Glomerular endothelial cell (primary cell): Measurements from ENCODE around the gene DSG1. TPM values are rescaled to one million over a fixed set of nuclear protein-coding genes. Genes with fewer than 3 reads are reported as not detected.
"Not testable (repeated sequence)": the region's sequence is repeated elsewhere in the genome, so short reads cannot be mapped to it uniquely, and the experiment has no call there.

Source experiments
- DNase-seq: peaks from one replicate; pipeline ENCODE4 v3.0.0-alpha.2; 2011; ENCODE audit warnings: low read depth, low spot score; ENCODE audit errors: extremely low read depth
- total RNA-seq: library from RNA; depleted of rRNA; stranded (reverse); fragments of >200 nt; gene quantifications from 2 replicates; pipeline ENCODE4 v1.2.3, GENCODE V29; 2015

Gene DSG1
- total RNA-seq, 1 donor from 2014 or later, result not detected

DNA sequence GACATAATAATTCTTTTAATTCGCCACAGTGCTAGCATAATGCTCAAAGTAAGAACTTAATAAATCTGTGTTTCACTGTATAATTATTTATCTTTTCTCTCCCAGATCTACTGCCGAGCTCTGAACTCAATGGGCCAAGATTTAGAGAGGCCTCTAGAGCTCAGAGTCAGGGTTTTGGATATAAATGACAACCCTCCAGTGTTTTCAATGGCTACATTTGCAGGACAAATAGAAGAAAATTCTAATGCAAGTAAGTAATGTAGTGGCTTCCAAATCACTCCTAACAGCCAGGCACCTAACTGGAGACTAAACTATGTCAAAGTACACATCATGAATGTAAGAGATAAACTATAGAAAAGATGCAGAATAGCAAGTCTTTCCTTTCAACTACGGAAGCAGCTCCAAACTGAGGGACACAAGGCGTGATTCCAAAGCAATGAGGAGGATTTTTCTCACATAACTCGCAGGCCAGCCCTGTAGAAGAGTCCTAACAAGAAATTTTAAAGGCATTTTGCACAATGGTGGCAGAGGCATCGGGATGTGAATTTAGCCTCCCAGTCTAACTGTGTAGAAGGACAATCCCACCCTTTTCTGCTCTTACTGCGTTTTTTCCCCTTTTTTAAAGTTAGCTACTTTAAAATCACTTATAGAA, 12.0 kb downstream of the DSG1 start:
- no peak for DNase-seq

DNA sequence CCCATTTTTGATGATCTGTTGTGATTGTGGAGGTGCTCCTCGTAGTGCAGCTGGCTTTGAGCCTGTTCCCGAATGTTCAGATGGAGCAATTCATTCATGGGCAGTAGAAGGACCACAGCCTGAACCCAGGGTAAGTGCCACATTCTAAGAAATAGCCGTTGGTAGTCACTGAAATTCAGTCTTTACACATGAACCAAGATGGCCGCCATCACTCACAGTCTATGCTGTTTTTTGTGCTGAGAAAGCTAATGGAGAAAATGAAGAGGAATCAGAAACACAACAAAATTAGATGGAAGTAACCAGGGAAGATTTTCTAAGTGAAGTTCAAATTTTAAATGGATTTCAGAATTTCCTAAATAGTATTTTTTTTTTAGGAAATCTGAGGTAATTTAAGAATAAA, 25.5 kb downstream of the DSG1 start:
- DNase-seq, result no peak

DNA sequence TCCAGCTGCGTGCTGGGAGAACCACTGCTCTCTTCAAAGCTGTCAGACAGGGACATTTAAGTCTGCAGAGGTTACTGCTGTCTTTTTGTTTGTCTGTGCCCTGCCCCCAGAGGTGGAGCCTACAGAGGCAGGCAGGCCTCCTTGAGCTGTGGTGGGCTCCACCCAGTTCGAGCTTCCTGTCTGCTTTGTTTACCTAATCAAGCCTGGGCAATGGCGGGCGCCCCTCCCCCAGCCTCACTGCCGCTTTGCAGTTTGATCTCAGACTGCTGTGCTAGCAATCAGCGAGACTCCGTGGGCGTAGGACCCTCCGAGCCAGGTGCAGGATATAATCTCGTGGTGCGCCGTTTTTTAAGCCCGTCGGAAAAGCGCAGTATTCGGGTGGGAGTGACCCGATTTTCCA, 35.4 kb downstream of the DSG1 start:
- DNase-seq, result not testable (repeated sequence)

- no peak for DNase-seq
These were observed 37.0 kb downstream of the DSG1 start for GRCh38 chr18:31354990-31355389.

- DNase-seq, result no peak
These were observed 38.1 kb downstream of the DSG1 start for GRCh38 chr18:31356025-31356424.

DNA sequence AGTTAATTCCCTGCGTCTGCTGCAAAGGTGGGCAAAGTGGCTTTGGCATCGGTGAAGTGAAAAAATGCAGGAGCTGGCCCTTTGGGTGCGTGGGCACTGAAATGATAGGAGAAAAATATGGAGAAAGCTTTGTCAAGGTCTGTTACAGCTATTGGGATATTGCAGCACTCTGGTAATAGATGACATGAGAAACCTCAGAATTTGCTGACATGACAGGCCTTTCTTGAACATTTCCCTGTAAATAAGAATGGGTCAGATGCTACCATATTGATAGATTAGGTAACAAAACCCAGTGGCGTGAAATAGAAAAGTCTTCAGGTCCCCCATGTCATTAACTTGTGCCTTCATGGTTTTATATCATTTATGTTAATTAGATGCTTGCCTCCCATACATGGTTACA, 46.2 kb downstream of the DSG1 start:
- DNase-seq, result no peak

GRCh38 chr18:31369478-31369877, 51.5 kb downstream of the DSG1 start:
- DNase-seq, result no peak

GRCh38 chr18:31371989-31372388, 54.0 kb downstream of the DSG1 start:
- DNase-seq, result no peak

DNA sequence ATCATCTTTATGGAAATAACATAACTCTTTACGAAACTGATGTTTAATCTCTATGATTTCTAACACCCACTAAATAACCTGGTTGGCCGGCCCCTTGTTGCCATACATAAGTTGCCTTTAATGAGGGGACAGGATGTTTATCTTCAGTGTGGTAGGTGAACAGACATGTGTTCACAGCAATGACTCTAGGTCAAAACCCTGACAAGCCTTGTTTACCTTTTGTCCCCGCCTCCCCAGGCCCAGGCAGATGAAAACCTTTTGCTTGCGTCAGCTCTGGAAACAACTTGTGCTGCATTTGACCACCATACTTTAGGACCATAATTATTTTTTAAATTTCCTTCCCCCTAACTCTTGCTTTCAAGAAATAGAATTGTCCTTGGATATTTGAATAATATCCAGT, 55.7 kb downstream of the DSG1 start:
- no peak for DNase-seq

GRCh38 chr18:31376477-31376876, 58.5 kb downstream of the DSG1 start, which contains the start of gene DSG4:
Gene DSG4, plus strand, starts transcription at chr18:31376777. Its CDS starts 135 bp downstream, at chr18:31376912.
- DNase-seq, result no peak

GRCh38 chr18:31380912-31381311, 63.0 kb downstream of the DSG1 start:
- no peak for DNase-seq

- no peak for DNase-seq
These were observed 64.1 kb downstream of the DSG1 start for GRCh38 chr18:31382107-31382506.

- no peak for DNase-seq
These were observed 68.8 kb downstream of the DSG1 start for GRCh38 chr18:31386741-31387140.

- DNase-seq, result no peak
These were observed 75.3 kb downstream of the DSG1 start for GRCh38 chr18:31393286-31393685.

- no peak for DNase-seq
These were observed 79.0 kb downstream of the DSG1 start for GRCh38 chr18:31396796-31397612.

DNA sequence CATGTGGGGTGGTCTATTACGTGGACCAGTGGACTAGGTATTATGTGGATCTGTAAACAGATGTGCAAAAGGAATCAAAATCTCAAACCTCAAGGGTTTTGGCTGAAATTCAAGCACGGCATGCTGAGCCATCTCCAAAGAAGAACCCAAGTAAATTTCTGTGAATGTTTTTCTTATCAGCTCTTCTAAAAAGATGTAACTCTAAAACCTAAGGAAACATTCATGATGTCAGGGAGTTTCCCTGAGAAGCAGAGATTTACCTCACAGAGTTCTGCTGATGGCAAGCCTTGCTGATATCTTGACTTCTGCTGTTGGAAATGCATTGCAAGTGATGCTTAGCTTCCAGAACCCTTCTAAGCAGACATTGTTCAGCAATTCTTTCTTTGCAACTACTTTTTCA, 80.2 kb downstream of the DSG1 start:
- no peak for DNase-seq

DNA sequence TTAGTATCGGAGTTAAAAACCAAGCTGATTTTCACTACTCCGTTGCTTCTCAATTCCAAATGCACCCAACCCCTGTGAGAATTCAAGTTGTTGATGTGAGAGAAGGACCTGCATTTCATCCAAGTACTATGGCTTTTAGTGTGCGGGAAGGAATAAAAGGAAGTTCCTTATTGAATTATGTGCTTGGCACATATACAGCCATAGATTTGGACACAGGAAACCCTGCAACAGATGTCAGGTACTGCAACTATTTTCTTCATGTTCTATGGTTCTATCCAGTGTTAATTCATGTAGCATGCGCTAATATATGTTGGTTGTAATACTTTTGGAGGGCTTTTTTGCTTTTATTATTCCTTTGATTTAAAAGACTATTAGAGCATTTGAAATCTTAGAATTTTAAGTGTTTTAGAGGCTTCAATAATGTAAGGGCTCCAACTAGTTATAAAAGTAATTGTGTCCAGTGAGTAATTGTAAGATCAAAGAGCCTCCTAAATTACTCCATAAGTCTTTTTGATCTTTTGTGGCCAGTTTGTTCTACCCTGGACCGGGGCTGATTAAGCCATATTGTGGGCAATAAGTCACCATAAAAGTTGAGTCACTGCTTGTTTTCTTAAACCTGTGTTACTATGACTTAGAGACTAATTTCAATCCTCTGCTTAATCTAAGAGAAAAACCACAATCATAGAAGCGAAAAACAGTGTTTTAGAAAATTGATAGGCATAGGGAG, 81.5 kb downstream of the DSG1 start:
- DNase-seq, result no peak

DNA sequence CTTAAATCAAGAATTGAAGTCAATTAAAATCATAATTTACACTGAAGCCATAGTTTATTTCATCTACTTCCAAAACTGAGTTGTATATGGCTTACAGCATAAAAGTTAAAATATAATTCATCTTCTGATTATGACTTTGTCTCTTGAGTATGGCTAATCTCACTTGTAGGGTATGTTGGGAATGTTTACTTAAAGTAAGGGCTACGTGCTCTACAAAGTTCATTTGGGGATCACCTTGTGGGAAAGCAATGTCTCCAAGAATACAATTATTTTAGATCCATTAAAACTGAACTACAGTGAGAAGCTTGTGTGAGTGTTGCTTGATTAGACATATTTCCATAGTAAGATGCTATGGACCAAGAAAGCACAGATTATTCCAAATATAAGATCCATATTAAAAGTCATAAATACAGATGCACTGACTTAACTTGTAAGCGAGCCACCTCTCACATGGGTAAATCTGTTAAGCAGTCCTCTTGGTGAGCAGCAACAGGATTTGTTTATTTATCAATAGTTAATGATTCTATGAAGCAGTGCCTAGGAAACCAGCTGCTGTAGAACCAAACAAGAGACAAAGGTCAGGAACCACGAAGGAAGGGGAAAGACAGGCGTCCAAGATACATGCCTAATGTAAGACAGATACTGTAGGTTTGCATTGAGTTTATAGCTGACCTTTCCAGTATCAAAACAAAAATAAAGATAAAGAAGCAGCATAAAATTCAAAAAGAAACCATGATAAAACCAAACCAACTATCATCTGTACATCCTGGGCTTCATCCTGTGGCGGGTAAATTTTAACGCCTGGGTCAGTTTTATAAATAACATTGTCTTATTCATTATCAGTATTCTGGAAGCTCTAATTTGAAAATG, 83.4 kb downstream of the DSG1 start:
- DNase-seq, result no peak

DNA sequence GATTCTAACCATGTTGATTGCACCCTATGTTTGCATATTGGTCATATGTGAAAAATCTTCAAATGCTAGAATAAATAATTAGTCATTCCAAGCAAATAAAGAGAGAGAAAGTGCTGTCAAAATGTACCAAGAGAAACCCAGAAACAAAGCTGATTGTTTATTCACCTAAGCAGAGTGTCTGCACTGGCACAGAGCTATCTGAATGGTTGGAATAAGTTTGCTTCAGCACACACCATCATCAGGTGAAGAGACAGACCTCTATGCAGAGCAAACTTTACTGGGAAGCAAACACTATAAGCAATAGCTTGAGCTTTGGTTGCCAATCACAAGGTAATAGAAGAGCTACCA, 84.0 kb downstream of the DSG1 start:
- DNase-seq, result no peak

- DNase-seq, result no peak
These were observed 85.4 kb downstream of the DSG1 start for GRCh38 chr18:31403409-31403808.
